HEK293T (cell line): ENCODE results near the gene NDUFV1.
"Not testable (repeated sequence)": the region's sequence is repeated elsewhere in the genome, so short reads cannot be mapped to it uniquely, and the experiment has no call there.

ENCODE experiments used
- ARNT ChIP-seq: fragments of 450-650 bp; IDR thresholded peaks from 2 replicates; pipeline ENCODE4 v1.6.1; 2017; ENCODE audit warnings: mild to moderate bottlenecking
- BHLHE40 ChIP-seq: fragments of 450-650 bp; IDR thresholded peaks from 2 replicates; pipeline ENCODE4 v1.6.1; 2016; ENCODE audit warnings: mild to moderate bottlenecking, moderate library complexity, borderline replicate concordance
- ELF4 ChIP-seq: fragments of 450-650 bp; IDR thresholded peaks from 2 replicates; pipeline ENCODE4 v1.6.1; 2017; ENCODE audit warnings: antibody characterized with exemption
- FOXM1 ChIP-seq: fragments of 450-650 bp; IDR thresholded peaks from 2 replicates; pipeline ENCODE4 v1.6.1; 2017; ENCODE audit warnings: mild to moderate bottlenecking, borderline replicate concordance
- NFRKB ChIP-seq: fragments of 450-650 bp; IDR thresholded peaks from 2 replicates; pipeline ENCODE4 v1.6.1; 2016; ENCODE audit warnings: mild to moderate bottlenecking, moderate library complexity
- SP1 ChIP-seq: fragments of 450-650 bp; IDR thresholded peaks from 2 replicates; pipeline ENCODE4 v1.6.1; 2017
- SUZ12 ChIP-seq: fragments of 450-650 bp; IDR thresholded peaks from 2 replicates; pipeline ENCODE4 v1.6.1; 2016; ENCODE audit warnings: mild to moderate bottlenecking
- TARDBP ChIP-seq: fragments of 450-650 bp; IDR thresholded peaks from 2 replicates; pipeline ENCODE4 v1.6.1; 2016

- TF ChIP-seq ARNT, TARDBP, BHLHE40, NFRKB, SP1, ELF4, FOXM1, SUZ12: not testable (repeated sequence)
Measured at GRCh38 chr11:67622905-67623304, 16.2 kb downstream of the NDUFV1 start.
